Embryonic facial prominence (tissue), 1 donor: ENCODE results near the gene HMX3.

Source experiments
- DNase-seq: peaks from one replicate; pipeline ENCODE4 v3.0.0-alpha.2; 2016; ENCODE audit errors: extremely low spot score

The HMX3 gene

GRCh38 chr10:123134343-123134914, 1.3 kb upstream of the HMX3 start:
- no peak for DNase-seq

DNA sequence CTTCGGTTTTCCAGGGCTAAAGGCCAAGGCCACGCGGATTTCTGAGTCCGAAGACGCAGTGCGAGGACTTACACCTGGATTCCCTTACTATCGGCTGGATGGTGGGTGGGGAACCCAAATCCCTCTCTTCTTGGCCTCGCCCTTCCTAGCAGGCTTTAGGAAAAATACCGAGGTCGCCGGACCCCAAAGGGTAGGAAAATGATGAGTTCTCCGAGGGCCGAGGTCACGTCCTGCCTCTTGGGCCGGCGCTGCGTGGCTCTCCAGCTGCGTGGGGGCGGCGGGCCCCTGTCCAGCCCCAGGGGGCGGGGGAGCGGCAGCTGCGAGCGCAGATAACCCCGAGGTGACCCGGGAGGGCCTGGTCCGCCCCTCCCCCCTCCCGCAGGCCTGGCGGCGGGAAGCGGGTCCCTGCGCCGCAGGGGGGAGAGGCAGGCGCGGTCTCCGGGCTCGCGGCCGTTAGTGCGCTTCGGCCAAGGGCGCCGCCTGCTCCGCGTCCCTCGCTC, 805 bp upstream of the HMX3 start:
- DNase-seq: no peak

- no peak for DNase-seq
Observed at GRCh38 chr10:123136221-123136805, 543 bp downstream of the HMX3 start.

GRCh38 chr10:123136806-123137642, 1.3 kb downstream of the HMX3 start:
- DNase-seq: no peak

DNA sequence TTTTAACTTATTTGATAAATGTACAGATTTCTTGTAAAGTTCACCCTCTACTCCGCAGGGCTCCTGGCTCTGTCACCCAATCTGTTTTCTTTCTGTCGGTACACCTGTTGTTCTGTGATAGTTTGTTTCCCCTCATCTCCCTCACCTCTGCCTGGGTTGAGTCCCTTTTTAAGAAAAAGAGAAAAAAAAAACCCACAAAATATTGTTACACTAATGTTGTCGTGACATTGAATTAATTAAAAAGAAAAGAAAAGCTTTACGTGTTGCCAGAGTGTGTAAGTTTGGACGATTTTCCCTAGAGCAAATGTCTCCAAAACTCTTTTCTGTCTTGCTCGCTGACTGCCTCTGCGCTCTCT, 3.4 kb downstream of the HMX3 start:
- no peak for DNase-seq

GRCh38 chr10:123139521-123140163, 3.9 kb downstream of the HMX3 start:
- no peak for DNase-seq

DNA sequence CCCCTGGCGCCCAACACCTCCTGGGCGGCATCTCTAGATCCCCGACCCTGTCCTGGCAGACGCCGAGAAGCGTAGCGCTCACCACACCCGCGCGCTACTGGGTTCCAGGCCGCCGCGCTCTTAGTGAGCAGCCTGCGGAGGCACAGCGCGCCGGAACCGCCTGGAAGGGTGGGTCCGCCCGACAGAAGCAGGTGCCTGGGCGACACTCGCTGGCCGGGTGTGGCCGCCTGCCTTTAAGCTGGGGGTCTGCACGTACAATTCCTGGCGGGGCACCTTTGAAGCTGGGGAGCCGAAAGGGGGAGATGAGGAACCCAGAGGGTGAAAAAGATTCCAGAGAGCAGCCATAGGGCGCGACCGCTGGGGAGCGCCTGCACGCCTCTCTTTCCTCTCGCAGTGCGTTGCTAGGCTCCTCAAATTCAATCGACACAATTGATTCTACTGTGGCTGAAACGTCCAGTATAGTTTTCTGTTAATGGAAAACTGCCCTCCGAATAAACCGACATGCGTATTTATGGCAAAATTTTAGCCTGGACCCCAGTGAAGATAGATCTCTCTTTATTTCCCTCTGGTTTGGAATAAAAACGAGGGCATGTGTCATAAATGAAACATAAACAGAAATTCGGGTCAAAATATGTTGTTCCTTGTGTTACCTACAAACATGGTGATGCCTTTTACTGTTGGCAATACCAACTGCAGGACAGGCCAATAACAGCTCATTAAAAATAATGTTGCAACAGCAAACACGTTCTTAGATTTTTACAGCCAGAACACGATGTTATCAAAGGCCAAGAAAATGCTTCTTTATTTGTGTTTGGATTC, 4.6 kb downstream of the HMX3 start:
- no peak for DNase-seq

DNA sequence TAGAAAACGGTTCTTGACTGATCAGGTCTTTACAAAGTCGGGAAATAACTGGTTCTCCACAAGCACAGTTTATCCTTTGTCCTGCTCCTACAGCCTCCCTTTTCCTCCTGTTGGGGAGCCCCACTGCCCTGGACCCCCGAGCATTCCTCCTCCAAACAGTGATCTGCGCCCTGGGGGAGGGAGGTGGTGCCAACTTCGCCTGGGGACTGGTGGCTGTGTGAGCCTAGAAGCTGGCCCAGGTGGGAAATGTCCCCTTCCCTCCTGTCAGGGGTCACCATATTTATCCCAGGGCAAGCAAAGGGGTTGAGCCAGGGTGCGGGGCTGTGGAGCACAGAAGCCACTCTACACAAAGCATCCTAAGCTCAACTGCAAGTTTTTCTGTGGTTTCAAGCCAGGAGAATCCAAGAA, 5.2 kb downstream of the HMX3 start:
- DNase-seq: no peak

DNA sequence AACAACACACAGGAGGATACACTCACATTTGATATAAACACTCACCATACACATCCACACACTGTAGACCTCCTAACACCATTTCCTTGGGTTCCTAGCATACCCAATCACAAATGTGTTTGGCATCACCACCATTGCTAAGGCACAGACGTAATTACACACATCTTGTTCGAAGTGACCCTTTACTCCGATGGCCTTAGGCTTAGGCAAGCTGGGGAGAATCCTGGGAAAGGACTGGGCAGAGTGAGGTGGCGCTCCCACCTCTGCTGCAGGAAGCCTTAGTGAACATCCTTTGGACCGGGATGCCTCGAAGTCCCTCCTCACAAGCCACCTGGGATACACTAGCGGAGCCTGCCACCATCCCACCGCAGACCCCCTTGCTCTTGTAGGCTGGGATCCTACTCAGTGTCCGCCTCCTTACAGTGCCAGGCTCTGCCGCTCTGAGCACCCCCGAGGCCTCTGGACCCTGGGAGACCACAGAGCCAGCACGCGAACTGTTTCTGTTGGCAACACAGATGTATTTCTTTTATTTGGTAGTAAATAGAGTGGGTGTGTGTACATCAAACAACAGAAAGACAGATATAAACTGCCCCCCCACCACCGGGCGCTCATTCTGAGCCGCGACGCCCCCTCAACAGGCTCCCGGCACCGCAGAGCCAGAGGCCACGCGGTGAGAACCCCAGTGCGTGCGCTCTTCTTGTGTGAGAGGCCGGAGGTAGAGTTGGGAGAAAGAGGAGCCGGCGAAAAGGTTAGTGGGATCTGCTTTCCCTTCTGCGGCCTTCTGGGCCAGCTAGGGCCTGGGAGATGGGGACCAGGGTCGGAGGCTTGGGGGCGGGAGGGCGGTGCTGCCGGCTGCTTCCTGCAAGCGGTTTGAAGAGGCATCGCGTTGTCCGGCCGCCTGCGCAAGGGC, 6.3 kb downstream of the HMX3 start:
- DNase-seq: no peak

GRCh38 chr10:123142701-123143161, 7.0 kb downstream of the HMX3 start:
- no peak for DNase-seq

DNA sequence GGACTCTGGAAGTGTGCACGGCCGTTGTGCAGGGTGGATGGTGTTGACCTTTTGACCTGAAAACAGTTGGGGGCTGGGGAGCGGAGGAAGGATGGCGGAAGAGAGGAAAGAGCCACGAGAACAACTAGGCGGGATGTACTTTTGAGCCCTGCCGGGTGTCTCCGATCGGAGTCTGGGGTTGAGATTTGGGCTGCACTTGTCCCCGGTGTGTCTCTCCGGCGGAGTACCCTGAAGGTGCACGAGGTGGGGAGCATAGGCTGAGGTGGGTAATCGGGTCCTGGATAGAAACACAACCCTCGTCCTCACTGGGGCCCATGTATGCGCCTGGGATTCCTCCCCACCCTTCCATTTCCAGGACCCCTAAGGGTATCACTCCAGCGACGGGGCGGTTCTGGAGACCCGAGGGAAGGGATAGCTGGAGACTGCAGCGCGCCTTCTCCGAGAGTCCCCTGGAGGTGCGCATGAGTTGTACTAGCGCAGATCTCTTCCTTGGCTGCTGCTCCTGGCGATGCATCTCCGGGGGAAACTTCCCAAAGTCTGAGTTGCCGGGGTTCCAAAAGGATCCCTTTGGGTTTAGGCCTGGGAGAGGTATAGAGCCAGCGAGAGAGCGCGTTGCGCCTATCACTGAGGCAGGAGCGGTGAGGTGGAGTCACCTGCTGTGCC, 7.5 kb downstream of the HMX3 start:
- DNase-seq: no peak

- DNase-seq: no peak
Observed at GRCh38 chr10:123143825-123144168, 8.0 kb downstream of the HMX3 start.

DNA sequence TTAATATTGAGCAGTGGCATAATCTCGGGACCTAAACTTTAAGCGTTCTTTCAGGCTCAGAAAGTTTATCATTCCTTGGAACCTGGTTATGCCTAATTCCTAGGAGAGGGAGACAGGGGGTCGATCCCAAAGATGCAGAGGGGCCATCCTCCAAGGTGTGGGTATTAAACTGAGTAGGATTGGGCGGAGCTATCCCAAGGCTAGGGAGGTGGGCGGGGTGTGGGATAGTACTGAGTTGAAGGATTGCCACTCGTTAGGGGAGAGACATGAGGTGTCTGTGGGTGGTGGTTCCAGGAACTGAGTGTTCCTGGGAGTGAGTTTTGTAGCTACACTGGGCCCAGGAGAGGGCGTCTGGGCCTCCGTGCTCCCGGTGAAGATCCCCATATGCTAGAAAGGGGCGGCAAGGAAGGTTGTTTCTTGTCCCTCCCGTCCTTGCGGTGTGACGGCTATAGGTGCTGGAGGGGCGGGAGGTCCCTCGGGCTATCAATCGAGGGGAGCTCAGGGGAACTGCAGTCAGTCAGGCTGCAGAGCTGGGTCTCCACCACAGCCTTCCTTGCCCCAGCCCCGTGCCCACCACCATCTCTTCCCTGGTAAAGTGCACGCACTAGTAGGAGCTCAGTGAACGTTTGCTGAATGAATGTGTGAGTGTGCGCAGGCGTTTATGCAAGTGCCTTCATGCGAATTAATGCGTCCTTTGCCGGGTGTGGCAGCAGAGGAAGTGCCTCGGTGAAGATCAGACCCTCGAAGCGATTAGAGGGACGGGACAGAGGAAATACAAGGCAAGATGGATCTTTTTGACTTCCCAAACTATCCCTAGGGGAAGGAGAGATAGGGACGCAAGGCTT, 9.1 kb downstream of the HMX3 start:
- no peak for DNase-seq

- DNase-seq: no peak
Observed at GRCh38 chr10:123145542-123146012, 9.8 kb downstream of the HMX3 start.

GRCh38 chr10:123146013-123146893, 10.5 kb downstream of the HMX3 start:
- no peak for DNase-seq

- no peak for DNase-seq
Observed at GRCh38 chr10:123146894-123147634, 11.3 kb downstream of the HMX3 start.
